Parathyroid adenoma (tissue), 2 donors: Measurements from ENCODE around the gene LBP.

Experiments used
- H2AFZ ChIP-seq: fragments of 300-600 bp; sonication (generic); one replicate; pipeline ENCODE4 v1.7.0; 2017; ENCODE audit warnings: antibody characterized with exemption, mild to moderate bottlenecking
- H3K27ac ChIP-seq: fragments of 300-600 bp; sonication (generic); one replicate; pipeline ENCODE4 v1.7.0; 2017
- H3K27me3 ChIP-seq: fragments of 300-600 bp; sonication (generic); one replicate; pipeline ENCODE4 v1.7.0; 2017; ENCODE audit warnings: low read length; ENCODE audit not compliant: control insufficient read depth, insufficient read depth
- H3K36me3 ChIP-seq: fragments of 300-600 bp; sonication (generic); one replicate; pipeline ENCODE4 v1.7.0; 2017; ENCODE audit warnings: low read length; ENCODE audit not compliant: control insufficient read depth, insufficient read depth
- H3K4me1 ChIP-seq: fragments of 300-600 bp; sonication (generic); one replicate; pipeline ENCODE4 v1.7.0; 2017; ENCODE audit warnings: control low read depth
- H3K4me2 ChIP-seq: fragments of 300-600 bp; sonication (generic); one replicate; pipeline ENCODE4 v1.7.0; 2017; ENCODE audit warnings: low read length
- H3K4me3 ChIP-seq: fragments of 300-600 bp; sonication (generic); one replicate; pipeline ENCODE4 v1.7.0; 2017; ENCODE audit warnings: low read depth, low read length
- H3K79me2 ChIP-seq: fragments of 300-600 bp; sonication (generic); one replicate; pipeline ENCODE4 v1.7.0; 2017; ENCODE audit warnings: control low read depth
- H3K9ac ChIP-seq: fragments of 300-600 bp; sonication (generic); one replicate; pipeline ENCODE4 v1.7.0; 2017; ENCODE audit warnings: mild to moderate bottlenecking
- H3K9me3 ChIP-seq: fragments of 300-600 bp; sonication (generic); one replicate; pipeline ENCODE4 v1.7.0; 2017; ENCODE audit warnings: low read length; ENCODE audit not compliant: control insufficient read depth
- TF ChIP-seq, protein P1 (sequence below): fragments of 300-600 bp; sonication (generic); IDR thresholded peaks from one replicate; pipeline ENCODE4 v1.7.0; 2017; ENCODE audit warnings: antibody characterized with exemption, mild to moderate bottlenecking
- donor health status: primary hyperparathyroidism.

Gene LBP, protein sequence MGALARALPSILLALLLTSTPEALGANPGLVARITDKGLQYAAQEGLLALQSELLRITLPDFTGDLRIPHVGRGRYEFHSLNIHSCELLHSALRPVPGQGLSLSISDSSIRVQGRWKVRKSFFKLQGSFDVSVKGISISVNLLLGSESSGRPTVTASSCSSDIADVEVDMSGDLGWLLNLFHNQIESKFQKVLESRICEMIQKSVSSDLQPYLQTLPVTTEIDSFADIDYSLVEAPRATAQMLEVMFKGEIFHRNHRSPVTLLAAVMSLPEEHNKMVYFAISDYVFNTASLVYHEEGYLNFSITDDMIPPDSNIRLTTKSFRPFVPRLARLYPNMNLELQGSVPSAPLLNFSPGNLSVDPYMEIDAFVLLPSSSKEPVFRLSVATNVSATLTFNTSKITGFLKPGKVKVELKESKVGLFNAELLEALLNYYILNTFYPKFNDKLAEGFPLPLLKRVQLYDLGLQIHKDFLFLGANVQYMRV

DNA sequence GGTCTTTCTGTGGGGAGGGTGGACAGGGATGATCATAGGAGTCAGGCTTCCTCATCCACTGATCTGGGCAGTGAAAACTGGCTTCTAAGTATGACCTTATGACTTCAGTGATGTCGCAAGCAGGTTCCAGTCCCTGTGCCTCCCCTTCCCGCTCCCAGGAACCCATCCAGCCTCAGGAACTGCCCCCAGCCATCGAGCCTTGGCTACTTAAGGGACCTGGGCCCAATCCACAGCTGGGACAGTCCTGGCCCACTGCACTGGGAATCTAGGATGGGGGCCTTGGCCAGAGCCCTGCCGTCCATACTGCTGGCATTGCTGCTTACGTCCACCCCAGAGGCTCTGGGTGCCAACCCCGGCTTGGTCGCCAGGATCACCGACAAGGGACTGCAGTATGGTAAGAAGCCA, at the start of gene LBP:
TSS of gene LBP (plus strand) at position 236 of the 405 bp plus-strand sequence. CDS start at position 271, 35 bp downstream.
- Histone ChIP-seq H3K27ac (no peak within 1 kb of the TSS), H3K9me3 (no peaks in the 10 kb centered on the region), H2AFZ (no peak within 1 kb of the TSS), H3K4me2 (no peak within 1 kb of the TSS), H3K36me3 (no peaks in the 10 kb centered on the region), H3K79me2 (no peaks in the 10 kb centered on the region), H3K4me3 (no peak within 1 kb of the TSS), H3K27me3 (no peaks in the 10 kb centered on the region), H3K9ac (no peak within 1 kb of the TSS), H3K4me1 (no peaks in the 10 kb centered on the region)
- TF ChIP-seq, protein P1, sequence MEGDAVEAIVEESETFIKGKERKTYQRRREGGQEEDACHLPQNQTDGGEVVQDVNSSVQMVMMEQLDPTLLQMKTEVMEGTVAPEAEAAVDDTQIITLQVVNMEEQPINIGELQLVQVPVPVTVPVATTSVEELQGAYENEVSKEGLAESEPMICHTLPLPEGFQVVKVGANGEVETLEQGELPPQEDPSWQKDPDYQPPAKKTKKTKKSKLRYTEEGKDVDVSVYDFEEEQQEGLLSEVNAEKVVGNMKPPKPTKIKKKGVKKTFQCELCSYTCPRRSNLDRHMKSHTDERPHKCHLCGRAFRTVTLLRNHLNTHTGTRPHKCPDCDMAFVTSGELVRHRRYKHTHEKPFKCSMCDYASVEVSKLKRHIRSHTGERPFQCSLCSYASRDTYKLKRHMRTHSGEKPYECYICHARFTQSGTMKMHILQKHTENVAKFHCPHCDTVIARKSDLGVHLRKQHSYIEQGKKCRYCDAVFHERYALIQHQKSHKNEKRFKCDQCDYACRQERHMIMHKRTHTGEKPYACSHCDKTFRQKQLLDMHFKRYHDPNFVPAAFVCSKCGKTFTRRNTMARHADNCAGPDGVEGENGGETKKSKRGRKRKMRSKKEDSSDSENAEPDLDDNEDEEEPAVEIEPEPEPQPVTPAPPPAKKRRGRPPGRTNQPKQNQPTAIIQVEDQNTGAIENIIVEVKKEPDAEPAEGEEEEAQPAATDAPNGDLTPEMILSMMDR: no peak

DNA sequence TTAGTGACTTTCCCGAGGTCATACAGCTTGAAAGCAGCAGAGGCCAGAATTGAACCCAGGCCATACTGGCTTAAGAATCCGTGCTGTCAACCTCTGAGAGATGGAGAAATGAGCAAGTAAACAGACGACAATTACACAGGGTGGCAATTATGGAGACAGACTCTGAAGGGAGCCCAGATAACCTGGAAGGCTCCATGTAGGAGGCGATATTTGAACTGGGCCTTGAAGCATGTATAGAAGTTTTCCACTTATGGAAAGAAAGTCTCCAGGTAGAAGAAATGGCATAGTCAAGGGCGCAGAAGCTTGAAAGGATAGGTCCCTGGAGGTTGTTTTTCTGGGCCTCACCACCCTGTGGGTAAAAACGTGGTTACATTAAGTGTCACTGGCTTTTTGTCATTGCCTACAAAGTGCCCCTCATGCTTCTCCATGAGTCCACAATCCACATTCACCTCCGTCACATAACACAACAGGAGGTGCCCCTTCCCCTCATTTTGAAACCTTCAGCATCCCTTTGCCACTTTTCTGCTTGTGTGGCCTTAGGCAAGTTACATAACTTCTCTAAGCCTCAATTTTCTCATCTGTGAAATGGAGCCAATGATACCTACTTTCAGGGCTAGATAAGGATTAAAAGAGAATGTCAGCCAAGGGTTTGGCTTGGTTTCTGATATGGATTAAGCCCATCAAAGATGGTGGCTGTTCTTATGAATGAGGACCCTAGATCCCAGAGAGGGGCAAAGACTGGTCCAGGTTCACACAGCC, 48.2 kb upstream of the LBP start:
- no peaks in the 10 kb centered on the region for H3K4me1 ChIP-seq
- H3K27ac ChIP-seq: no peak overlapping the region
- no peaks in the 10 kb centered on the region for H3K36me3 ChIP-seq
- no peak overlapping the region for H3K4me3 ChIP-seq
- no peak overlapping the region for H3K9ac ChIP-seq
- H3K27me3 ChIP-seq: no peaks in the 10 kb centered on the region
- no peak overlapping the region for H2AFZ ChIP-seq
- no peaks in the 10 kb centered on the region for H3K9me3 ChIP-seq
- H3K79me2 ChIP-seq: no peaks in the 10 kb centered on the region
- H3K4me2 ChIP-seq: no peak overlapping the region
- TF ChIP-seq, protein P1: no peak

DNA sequence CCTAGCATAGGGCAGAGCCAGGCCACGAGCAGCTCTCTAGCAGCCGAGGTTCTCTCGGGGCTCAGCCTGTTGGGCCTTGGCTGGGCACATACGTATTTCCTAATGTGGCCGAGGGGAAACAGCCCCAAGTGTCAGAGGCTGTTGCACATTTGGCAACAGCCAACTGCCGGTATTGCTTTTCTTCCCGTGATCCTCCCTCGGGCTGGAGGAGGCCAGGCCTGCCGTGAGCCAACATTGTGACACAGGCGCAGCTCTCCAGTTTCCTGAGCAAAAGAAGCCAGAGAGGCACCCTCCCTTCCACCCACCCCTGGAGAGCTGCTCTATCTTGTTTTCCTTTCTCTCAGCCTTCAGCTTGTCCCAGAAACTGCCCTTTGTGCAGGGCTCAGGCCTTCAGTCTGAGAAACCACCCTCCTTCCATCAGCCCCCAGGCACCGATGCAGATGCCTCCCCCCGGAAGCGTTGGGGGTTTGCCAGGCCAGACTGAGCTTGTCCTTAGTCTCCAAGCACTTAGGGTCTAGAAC, 47.5 kb upstream of the LBP start:
- Histone ChIP-seq H3K27ac (no peak overlapping the region), H3K9ac (no peak overlapping the region), H3K4me3 (no peak overlapping the region), H3K27me3 (no peaks in the 10 kb centered on the region), H3K9me3 (no peaks in the 10 kb centered on the region), H3K36me3 (no peaks in the 10 kb centered on the region), H2AFZ (no peak overlapping the region), H3K79me2 (no peaks in the 10 kb centered on the region), H3K4me1 (no peaks in the 10 kb centered on the region), H3K4me2 (no peak overlapping the region)
- TF ChIP-seq, protein P1: no peak

DNA sequence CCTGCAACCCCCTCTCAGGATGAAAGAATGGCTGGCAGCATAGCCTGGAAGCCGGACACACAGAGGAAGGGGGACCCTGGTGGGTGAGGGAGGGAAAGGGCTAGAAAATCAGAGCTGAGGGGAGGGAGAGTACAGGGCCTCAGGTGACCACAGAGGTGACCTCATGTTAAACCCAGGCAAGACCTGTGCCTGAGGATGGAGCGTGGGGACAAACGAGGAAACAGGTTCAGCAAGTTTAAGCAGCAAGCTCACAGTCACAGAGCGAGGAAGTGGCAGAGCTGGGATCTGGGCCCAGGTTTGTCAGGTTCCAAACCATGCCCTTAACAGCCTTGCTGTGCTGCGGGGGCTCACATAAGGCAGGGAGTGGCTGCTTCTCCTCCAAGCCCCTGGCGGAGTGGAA, 46.3 kb upstream of the LBP start:
- H3K79me2 ChIP-seq: no peaks in the 10 kb centered on the region

More for the DNA sequence above, 46.3 kb upstream of the LBP start:
- Histone ChIP-seq H3K4me1 (no peaks in the 10 kb centered on the region), H2AFZ (no peak overlapping the region), H3K27me3 (no peaks in the 10 kb centered on the region), H3K36me3 (no peaks in the 10 kb centered on the region), H3K4me2 (no peak overlapping the region), H3K9me3 (no peaks in the 10 kb centered on the region), H3K27ac (no peak overlapping the region), H3K4me3 (no peak overlapping the region), H3K9ac (no peak overlapping the region)
- TF ChIP-seq, protein P1: no peak
